HCT116 (cell line): ENCODE measurements around the gene FRMPD4. TPM values are rescaled to one million over a fixed set of nuclear protein-coding genes. Genes with fewer than 3 reads are reported as not detected.

ENCODE experiments used
- ATAC-seq: fragments of 200-7000 bp; cut with Tn5 transposase; 2 replicates; pipeline ENCODE4 v1.9.1; 2020; ENCODE audit warnings: mild to moderate bottlenecking, moderate library complexity
- BruUV-seq: library from RNA; stranded (reverse); fragments of 400-500 nt; replicated peaks from 2 replicates; lab custom pipeline; 2021; lab: Mats Ljungman, UMichigan
- CTCF ChIA-PET: fragments of 300-600 bp; sonication (Branson Sonifier 250); formaldehyde crosslinking; loops from one replicate; lab custom pipeline; 2021; ENCODE audit warnings: antibody characterized with exemption; lab: Charles Lee
- POLR2A ChIA-PET: fragments of 300-600, 350-600 bp; sonication (Branson Sonifier 250); formaldehyde crosslinking; loops from one replicate; lab custom pipeline; 2021; ENCODE audit warnings: antibody characterized with exemption; lab: Charles Lee
- RAD21 ChIA-PET, 2 experiments: fragments of 300-600 bp; sonication (Branson Sonifier 250); formaldehyde crosslinking; loops; one replicate each; lab custom pipeline; 2023; ENCODE audit warnings: low total read pairs in 2 of 2; ENCODE audit not compliant: uncharacterized antibody in 2 of 2, unreplicated experiment in 2 of 2, low non-redundant PET in 1 of 2; lab: Charles Lee
- DNase-seq: peaks from one replicate; pipeline ENCODE4 v3.0.0-alpha.2; 2010; ENCODE audit warnings: low read depth, low spot score
- H2AFZ ChIP-seq: fragments of 200-600 bp; shearing (Covaris generic), sonication (generic); 2 replicates; pipeline ENCODE4 v1.6.1; 2017; ENCODE audit warnings: low read depth, mixed run types, mixed read lengths, antibody characterized with exemption, low read length; ENCODE audit not compliant: poor library complexity, severe bottlenecking
- H3K27ac ChIP-seq: 2 replicates; pipeline ENCODE4 v1.5.1; 2012; ENCODE audit warnings: low read depth, low read length
- H3K27me3 ChIP-seq: fragments of 200-600 bp; sonication (generic); 2 replicates; pipeline ENCODE4 v1.6.1; 2016; ENCODE audit warnings: mixed run types, low read length, mixed read lengths; ENCODE audit not compliant: insufficient read depth
- H3K36me3 ChIP-seq, 2 experiments: fragments of 200-500 bp in 1 of 2; fragments of 200-600 bp in 1 of 2; sonication (Bioruptor generic) in 1 of 2; sonication (generic) in 1 of 2; 2 replicates each; pipeline versions ENCODE4 v1.5.1 to v1.6.1; 2014 to 2016; ENCODE audit warnings: low read length in 2 of 2, inconsistent platforms in 1 of 2, mixed read lengths in 1 of 2, mixed run types in 1 of 2; ENCODE audit not compliant: insufficient read depth in 2 of 2, control insufficient read depth in 1 of 2
- H3K4me1 ChIP-seq, 2 experiments: fragments of 200-600 bp in 1 of 2; sonication (generic) in 1 of 2; 2 replicates each; pipeline versions ENCODE4 v1.5.1 to v1.6.1; 2012 to 2017; ENCODE audit warnings: low read length in 2 of 2, inconsistent platforms in 1 of 2, mild to moderate bottlenecking in 1 of 2, mixed read lengths in 1 of 2, mixed run types in 1 of 2, moderate library complexity in 1 of 2; ENCODE audit not compliant: insufficient read depth in 2 of 2, control insufficient read depth in 1 of 2
- H3K4me2 ChIP-seq: fragments of 200-600 bp; sonication (generic); 2 replicates; pipeline ENCODE4 v1.6.1; 2017; ENCODE audit warnings: mixed run types, low read length, mixed read lengths
- H3K4me3 ChIP-seq, 2 experiments: fragments of 200-600 bp in 1 of 2; sonication (generic) in 1 of 2; replicated peaks in 1 of 2; 2 replicates each; pipeline ENCODE4 v1.5.1; 2011 to 2016; ENCODE audit warnings: low read length in 2 of 2, control low read depth in 1 of 2, low read depth in 1 of 2, mild to moderate bottlenecking in 1 of 2, mixed read lengths in 1 of 2, mixed run types in 1 of 2
- H3K79me2 ChIP-seq: fragments of 200-600 bp; sonication (generic); 2 replicates; pipeline ENCODE4 v1.6.1; 2017; ENCODE audit warnings: mild to moderate bottlenecking, mixed run types, low read length, moderate library complexity, mixed read lengths; ENCODE audit not compliant: insufficient read depth
- H3K9ac ChIP-seq: fragments of 200-600 bp; sonication (generic); 2 replicates; pipeline ENCODE4 v1.6.1; 2016; ENCODE audit warnings: low read length, mixed read lengths
- H3K9me2 ChIP-seq: fragments of 200-600 bp; sonication (generic), shearing (Covaris generic); 2 replicates; pipeline ENCODE4 v1.6.1; 2017; ENCODE audit warnings: mixed run types, mild to moderate bottlenecking, moderate library complexity; ENCODE audit not compliant: insufficient read depth
- H3K9me3 ChIP-seq, 2 experiments: fragments of 200-500 bp in 1 of 2; fragments of 200-600 bp in 1 of 2; sonication (Bioruptor generic) in 1 of 2; sonication (generic) in 1 of 2; 2 replicates each; pipeline ENCODE4 v1.6.1; 2014 to 2017; ENCODE audit warnings: low read length in 2 of 2, mixed read lengths in 2 of 2, inconsistent platforms in 1 of 2, low read depth in 1 of 2, mild to moderate bottlenecking in 1 of 2, mixed run types in 1 of 2, moderate library complexity in 1 of 2; ENCODE audit not compliant: control insufficient read depth in 1 of 2, insufficient read depth in 1 of 2
- H4K20me1 ChIP-seq: fragments of 200-600 bp; sonication (generic), shearing (Covaris generic); 2 replicates; pipeline ENCODE4 v1.6.1; 2017; ENCODE audit warnings: mixed run types, mild to moderate bottlenecking, moderate library complexity; ENCODE audit not compliant: insufficient read depth
- CEBPB ChIP-seq: IDR thresholded peaks from 2 replicates; pipeline ENCODE4 v1.6.1; 2012; ENCODE audit warnings: low read depth
- JUND ChIP-seq: IDR thresholded peaks from 2 replicates; pipeline ENCODE4 v1.6.1; 2012
- SRF ChIP-seq: IDR thresholded peaks from 2 replicates; pipeline ENCODE4 v1.6.1; 2012; ENCODE audit warnings: low read depth
- YY1 ChIP-seq: IDR thresholded peaks from 2 replicates; pipeline ENCODE4 v1.6.1; 2011; ENCODE audit warnings: low read length, low read depth, moderate library complexity, mild to moderate bottlenecking; ENCODE audit not compliant: insufficient replicate concordance; ENCODE audit errors: extremely low read depth
- intact Hi-C: fragments of 100-400 bp; cut with micrococcal nuclease; formaldehyde crosslinking; loops from 2 replicates; pipeline ENCODE4 v1.10.0; 2022
- total RNA-seq: library from RNA; stranded (reverse); gene quantifications from one replicate; pipeline ENCODE4 v1.2.1, GENCODE V29; 2021; ENCODE audit not compliant: unreplicated experiment
- TF ChIP-seq, protein P1 (sequence below): IDR thresholded peaks from 2 replicates; pipeline ENCODE4 v1.6.1; 2012
- TF ChIP-seq, protein P2 (sequence below): IDR thresholded peaks from 2 replicates; pipeline ENCODE4 v1.6.1; 2011; ENCODE audit warnings: mild to moderate bottlenecking, low read length, moderate library complexity; ENCODE audit not compliant: insufficient replicate concordance; ENCODE audit errors: extremely low read depth
- TF ChIP-seq, protein P3 (sequence below): IDR thresholded peaks from 2 replicates; pipeline ENCODE4 v1.6.1; 2012; ENCODE audit warnings: low read depth

The FRMPD4 gene
- total RNA-seq, 1 experiment from 2014 or later = not detected

DNA sequence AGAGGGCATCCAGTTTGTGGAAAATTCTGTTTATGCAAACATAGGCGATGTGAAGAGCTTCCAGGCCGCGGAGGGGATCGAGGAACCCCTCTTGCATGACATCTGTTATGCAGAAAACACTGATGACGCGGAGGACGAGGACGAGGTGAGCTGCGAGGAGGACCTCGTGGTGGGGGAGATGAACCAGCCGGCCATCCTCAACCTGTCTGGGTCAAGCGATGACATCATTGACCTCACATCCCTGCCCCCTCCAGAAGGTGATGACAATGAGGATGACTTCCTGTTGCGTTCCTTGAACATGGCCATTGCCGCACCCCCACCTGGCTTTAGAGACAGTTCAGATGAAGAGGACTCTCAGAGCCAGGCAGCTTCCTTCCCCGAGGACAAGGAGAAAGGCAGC, 578.3 kb downstream of the FRMPD4 start:
- no peak overlapping the region for H3K27ac ChIP-seq
- ATAC-seq (no peak), DNase-seq (no peak)
- TF ChIP-seq, protein P1, sequence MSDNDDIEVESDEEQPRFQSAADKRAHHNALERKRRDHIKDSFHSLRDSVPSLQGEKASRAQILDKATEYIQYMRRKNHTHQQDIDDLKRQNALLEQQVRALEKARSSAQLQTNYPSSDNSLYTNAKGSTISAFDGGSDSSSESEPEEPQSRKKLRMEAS = no peak
- TF ChIP-seq, protein P2, sequence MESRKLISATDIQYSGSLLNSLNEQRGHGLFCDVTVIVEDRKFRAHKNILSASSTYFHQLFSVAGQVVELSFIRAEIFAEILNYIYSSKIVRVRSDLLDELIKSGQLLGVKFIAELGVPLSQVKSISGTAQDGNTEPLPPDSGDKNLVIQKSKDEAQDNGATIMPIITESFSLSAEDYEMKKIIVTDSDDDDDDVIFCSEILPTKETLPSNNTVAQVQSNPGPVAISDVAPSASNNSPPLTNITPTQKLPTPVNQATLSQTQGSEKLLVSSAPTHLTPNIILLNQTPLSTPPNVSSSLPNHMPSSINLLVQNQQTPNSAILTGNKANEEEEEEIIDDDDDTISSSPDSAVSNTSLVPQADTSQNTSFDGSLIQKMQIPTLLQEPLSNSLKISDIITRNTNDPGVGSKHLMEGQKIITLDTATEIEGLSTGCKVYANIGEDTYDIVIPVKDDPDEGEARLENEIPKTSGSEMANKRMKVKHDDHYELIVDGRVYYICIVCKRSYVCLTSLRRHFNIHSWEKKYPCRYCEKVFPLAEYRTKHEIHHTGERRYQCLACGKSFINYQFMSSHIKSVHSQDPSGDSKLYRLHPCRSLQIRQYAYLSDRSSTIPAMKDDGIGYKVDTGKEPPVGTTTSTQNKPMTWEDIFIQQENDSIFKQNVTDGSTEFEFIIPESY = no peak
- TF ChIP-seq, protein P3, sequence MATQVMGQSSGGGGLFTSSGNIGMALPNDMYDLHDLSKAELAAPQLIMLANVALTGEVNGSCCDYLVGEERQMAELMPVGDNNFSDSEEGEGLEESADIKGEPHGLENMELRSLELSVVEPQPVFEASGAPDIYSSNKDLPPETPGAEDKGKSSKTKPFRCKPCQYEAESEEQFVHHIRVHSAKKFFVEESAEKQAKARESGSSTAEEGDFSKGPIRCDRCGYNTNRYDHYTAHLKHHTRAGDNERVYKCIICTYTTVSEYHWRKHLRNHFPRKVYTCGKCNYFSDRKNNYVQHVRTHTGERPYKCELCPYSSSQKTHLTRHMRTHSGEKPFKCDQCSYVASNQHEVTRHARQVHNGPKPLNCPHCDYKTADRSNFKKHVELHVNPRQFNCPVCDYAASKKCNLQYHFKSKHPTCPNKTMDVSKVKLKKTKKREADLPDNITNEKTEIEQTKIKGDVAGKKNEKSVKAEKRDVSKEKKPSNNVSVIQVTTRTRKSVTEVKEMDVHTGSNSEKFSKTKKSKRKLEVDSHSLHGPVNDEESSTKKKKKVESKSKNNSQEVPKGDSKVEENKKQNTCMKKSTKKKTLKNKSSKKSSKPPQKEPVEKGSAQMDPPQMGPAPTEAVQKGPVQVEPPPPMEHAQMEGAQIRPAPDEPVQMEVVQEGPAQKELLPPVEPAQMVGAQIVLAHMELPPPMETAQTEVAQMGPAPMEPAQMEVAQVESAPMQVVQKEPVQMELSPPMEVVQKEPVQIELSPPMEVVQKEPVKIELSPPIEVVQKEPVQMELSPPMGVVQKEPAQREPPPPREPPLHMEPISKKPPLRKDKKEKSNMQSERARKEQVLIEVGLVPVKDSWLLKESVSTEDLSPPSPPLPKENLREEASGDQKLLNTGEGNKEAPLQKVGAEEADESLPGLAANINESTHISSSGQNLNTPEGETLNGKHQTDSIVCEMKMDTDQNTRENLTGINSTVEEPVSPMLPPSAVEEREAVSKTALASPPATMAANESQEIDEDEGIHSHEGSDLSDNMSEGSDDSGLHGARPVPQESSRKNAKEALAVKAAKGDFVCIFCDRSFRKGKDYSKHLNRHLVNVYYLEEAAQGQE = no peak
- no peak for TF ChIP-seq CEBPB
- no peak for TF ChIP-seq JUND
- no peak for TF ChIP-seq SRF
- TF ChIP-seq YY1 = no peak
- intact Hi-C loops = no loop called here
- no peaks in the 10 kb centered on the region for H3K27me3 ChIP-seq
- H3K9ac ChIP-seq = no peak overlapping the region
- no peaks in the 10 kb centered on the region for H3K9me2 ChIP-seq
- CTCF ChIA-PET = no interaction called here
- H3K79me2 ChIP-seq = no peaks in the 10 kb centered on the region
- H3K4me3 ChIP-seq = no peak overlapping the region
- no peak overlapping the region for H2AFZ ChIP-seq
- RAD21 ChIA-PET = no interaction called here
- H4K20me1 ChIP-seq = no peaks in the 10 kb centered on the region
- POLR2A ChIA-PET = no interaction called here
- BruUV-seq = no TSS peak
- H3K4me2 ChIP-seq = no peak overlapping the region
- H3K9me3 ChIP-seq = no peaks in the 10 kb centered on the region
- H3K4me1 ChIP-seq = no peaks in the 10 kb centered on the region
- H3K36me3 ChIP-seq = no peaks in the 10 kb centered on the region
